ENCODE data around the gene MAPK10. TPM values are rescaled to one million over a fixed set of nuclear protein-coding genes. Genes with fewer than 3 reads are reported as not detected.

Gene MAPK10
- total and polyA plus RNA-seq, 2 experiments from 2014 or later: 3.6 to 8.1 TPM

DNA sequence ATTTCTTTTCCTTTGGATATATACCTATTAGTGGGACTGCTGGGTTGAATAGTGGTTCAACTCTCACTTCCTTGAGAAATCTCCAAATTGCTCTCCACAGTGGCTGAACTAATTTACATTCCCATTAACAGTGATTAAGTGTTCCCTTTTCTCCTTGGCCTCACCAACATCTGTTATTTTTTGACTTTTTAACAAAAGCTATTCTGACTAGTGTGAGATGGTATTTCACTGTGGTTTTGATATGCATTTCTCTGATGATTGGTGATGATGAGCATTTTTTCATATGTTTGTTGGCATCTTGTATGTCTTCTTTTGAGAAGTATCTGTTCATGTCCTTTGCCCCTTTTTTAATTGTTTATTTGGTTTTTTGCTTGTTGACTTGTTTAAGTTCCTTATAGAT lies 413.0 kb downstream of the MAPK10 start:
- H3K4me1 ChIP-seq (ENCODE audit: insufficient read depth): no peaks in the 10 kb centered on the region
- H3K4me3 ChIP-seq: no peak overlapping the region
- H3K79me2 ChIP-seq (replicated peaks; ENCODE audit: insufficient read depth): no peaks in the 10 kb centered on the region
- H3K36me3 ChIP-seq (ENCODE audit: insufficient read depth): no peaks in the 10 kb centered on the region
- H3K4me1 Mint-ChIP-seq: no peaks in the 10 kb centered on the region
- H3K4me2 ChIP-seq: no peak overlapping the region
- no peaks in the 10 kb centered on the region for H3K36me3 Mint-ChIP-seq (ENCODE audit: low read depth)
- peaks cover 1% of the 10 kb centered on the region for H3K27me3 Mint-ChIP-seq (ENCODE audit: insufficient read depth, low read depth, poor library complexity)
- DNase-seq (ENCODE audit: low spot score) (no peak), ATAC-seq (no peak)
- H3K27ac ChIP-seq (ENCODE audit: low read depth): no peak overlapping the region
- H3K27me3 ChIP-seq (ENCODE audit: insufficient read depth): no peaks in the 10 kb centered on the region
- H4K20me1 ChIP-seq (replicated peaks; ENCODE audit: insufficient read depth): no peaks in the 10 kb centered on the region
- H3K9me2 ChIP-seq (ENCODE audit: insufficient read depth): no peaks in the 10 kb centered on the region
- H3K4me3 Mint-ChIP-seq: no peak overlapping the region
- H3F3A ChIP-seq (replicated peaks; ENCODE audit: low read depth): no peaks in the 10 kb centered on the region
- H3K27ac Mint-ChIP-seq: no peak overlapping the region
- no peaks in the 10 kb centered on the region for H3K9me3 Mint-ChIP-seq
- H2AFZ ChIP-seq: no peak overlapping the region
- no peak for TF ChIP-seq ZNF331 (CRISPR knock-in tag; IDR thresholded peaks at IDR 0.05; ENCODE audit: low read depth)

DNA sequence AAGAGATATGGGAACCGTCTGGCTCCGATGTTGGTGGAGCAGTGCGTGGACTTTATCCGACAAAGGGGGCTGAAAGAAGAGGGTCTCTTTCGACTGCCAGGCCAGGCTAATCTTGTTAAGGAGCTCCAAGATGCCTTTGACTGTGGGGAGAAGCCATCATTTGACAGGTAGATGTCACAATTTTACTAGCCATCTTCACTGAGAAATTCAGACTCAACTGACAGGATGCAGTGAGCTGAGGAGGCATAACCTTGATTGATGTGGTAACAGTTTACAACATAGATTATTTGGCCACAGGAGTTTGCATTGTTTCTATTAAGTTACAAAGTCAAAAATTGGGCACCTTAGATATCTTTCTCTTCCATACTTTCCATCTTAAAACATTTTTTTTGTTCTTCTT lies 417.7 kb downstream of the MAPK10 start:
- H4K20me1 ChIP-seq (replicated peaks; ENCODE audit: insufficient read depth): no peaks in the 10 kb centered on the region
- no peak for TF ChIP-seq POLR2AphosphoS5 (IDR thresholded peaks at IDR 0.05; ENCODE audit: low read depth)
- H3K4me1 Mint-ChIP-seq: no peaks in the 10 kb centered on the region
- H3K9me2 ChIP-seq (ENCODE audit: insufficient read depth): no peaks in the 10 kb centered on the region
- DNase-seq (ENCODE audit: low spot score) (no peak), ATAC-seq (no peak)
- H3K27me3 Mint-ChIP-seq (ENCODE audit: insufficient read depth, low read depth, poor library complexity): peaks cover 1% of the 10 kb centered on the region
- no peaks in the 10 kb centered on the region for H3K27me3 ChIP-seq (ENCODE audit: insufficient read depth)
- no peaks in the 10 kb centered on the region for H3K36me3 ChIP-seq (ENCODE audit: insufficient read depth)
- 0 out of 2 replicates have a peak overlapping the region, but pooled peaks have one; percentile 45 for H2AFZ ChIP-seq
- no peaks in the 10 kb centered on the region for H3K4me1 ChIP-seq (ENCODE audit: insufficient read depth)
- no peak overlapping the region for H3K4me3 Mint-ChIP-seq
- H3K79me2 ChIP-seq (replicated peaks; ENCODE audit: insufficient read depth): no peaks in the 10 kb centered on the region
- H3K4me3 ChIP-seq: no peak overlapping the region
- no peaks in the 10 kb centered on the region for H3K36me3 Mint-ChIP-seq (ENCODE audit: low read depth)
- H3K4me2 ChIP-seq: no peak overlapping the region
- H3K9me3 Mint-ChIP-seq: no peaks in the 10 kb centered on the region
- no peak overlapping the region for H3K27ac ChIP-seq (ENCODE audit: low read depth)
- H3F3A ChIP-seq (replicated peaks; ENCODE audit: low read depth): no peaks in the 10 kb centered on the region
- no peak overlapping the region for H3K27ac Mint-ChIP-seq

DNA sequence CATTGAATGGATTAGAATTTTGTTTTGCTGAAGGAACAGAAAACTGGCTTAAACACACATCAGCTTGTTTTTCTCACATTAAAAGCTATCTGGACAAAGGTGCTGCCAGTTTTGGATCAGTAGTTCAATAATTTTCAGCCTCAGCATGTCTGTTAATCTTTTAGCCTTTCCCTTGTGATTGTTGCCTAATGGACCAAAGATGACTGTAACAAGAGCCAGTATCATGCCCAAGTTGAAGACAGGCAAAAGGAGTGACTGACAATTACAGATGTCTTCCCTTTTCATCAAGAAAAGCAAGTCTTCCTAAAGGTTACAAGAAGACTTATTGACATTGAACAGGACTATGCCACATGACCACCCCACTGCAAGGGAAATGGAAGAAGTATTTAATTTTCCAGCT lies 419.7 kb downstream of the MAPK10 start:
- no peaks in the 10 kb centered on the region for H3K9me2 ChIP-seq (ENCODE audit: insufficient read depth)
- Mint-ChIP-seq H3K9me3 (no peaks in the 10 kb centered on the region), H3K27me3 (ENCODE audit: insufficient read depth, low read depth, poor library complexity) (peaks cover 1% of the 10 kb centered on the region), H3K27ac (no peak overlapping the region), H3K36me3 (ENCODE audit: low read depth) (no peaks in the 10 kb centered on the region), H3K4me3 (no peak overlapping the region), H3K4me1 (no peaks in the 10 kb centered on the region)
- H3K4me3 ChIP-seq: no peak overlapping the region
- H2AFZ ChIP-seq: 0 out of 2 replicates have a peak overlapping the region, but pooled peaks have one; percentile 3
- H3K4me2 ChIP-seq: no peak overlapping the region
- H3K27me3 ChIP-seq (ENCODE audit: insufficient read depth): no peaks in the 10 kb centered on the region
- H3F3A ChIP-seq (replicated peaks; ENCODE audit: low read depth): no peaks in the 10 kb centered on the region
- no peak for DNase-seq (ENCODE audit: low spot score)
- no peak for ATAC-seq
- H3K79me2 ChIP-seq (replicated peaks; ENCODE audit: insufficient read depth): no peaks in the 10 kb centered on the region
- TF ChIP-seq, protein P1, sequence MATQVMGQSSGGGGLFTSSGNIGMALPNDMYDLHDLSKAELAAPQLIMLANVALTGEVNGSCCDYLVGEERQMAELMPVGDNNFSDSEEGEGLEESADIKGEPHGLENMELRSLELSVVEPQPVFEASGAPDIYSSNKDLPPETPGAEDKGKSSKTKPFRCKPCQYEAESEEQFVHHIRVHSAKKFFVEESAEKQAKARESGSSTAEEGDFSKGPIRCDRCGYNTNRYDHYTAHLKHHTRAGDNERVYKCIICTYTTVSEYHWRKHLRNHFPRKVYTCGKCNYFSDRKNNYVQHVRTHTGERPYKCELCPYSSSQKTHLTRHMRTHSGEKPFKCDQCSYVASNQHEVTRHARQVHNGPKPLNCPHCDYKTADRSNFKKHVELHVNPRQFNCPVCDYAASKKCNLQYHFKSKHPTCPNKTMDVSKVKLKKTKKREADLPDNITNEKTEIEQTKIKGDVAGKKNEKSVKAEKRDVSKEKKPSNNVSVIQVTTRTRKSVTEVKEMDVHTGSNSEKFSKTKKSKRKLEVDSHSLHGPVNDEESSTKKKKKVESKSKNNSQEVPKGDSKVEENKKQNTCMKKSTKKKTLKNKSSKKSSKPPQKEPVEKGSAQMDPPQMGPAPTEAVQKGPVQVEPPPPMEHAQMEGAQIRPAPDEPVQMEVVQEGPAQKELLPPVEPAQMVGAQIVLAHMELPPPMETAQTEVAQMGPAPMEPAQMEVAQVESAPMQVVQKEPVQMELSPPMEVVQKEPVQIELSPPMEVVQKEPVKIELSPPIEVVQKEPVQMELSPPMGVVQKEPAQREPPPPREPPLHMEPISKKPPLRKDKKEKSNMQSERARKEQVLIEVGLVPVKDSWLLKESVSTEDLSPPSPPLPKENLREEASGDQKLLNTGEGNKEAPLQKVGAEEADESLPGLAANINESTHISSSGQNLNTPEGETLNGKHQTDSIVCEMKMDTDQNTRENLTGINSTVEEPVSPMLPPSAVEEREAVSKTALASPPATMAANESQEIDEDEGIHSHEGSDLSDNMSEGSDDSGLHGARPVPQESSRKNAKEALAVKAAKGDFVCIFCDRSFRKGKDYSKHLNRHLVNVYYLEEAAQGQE (IDR thresholded peaks at IDR 0.05; ENCODE audit: unreplicated experiment): no peak
- TF ChIP-seq POLR2AphosphoS5 (IDR thresholded peaks at IDR 0.05; ENCODE audit: low read depth): no peak
- TF ChIP-seq, protein P2, sequence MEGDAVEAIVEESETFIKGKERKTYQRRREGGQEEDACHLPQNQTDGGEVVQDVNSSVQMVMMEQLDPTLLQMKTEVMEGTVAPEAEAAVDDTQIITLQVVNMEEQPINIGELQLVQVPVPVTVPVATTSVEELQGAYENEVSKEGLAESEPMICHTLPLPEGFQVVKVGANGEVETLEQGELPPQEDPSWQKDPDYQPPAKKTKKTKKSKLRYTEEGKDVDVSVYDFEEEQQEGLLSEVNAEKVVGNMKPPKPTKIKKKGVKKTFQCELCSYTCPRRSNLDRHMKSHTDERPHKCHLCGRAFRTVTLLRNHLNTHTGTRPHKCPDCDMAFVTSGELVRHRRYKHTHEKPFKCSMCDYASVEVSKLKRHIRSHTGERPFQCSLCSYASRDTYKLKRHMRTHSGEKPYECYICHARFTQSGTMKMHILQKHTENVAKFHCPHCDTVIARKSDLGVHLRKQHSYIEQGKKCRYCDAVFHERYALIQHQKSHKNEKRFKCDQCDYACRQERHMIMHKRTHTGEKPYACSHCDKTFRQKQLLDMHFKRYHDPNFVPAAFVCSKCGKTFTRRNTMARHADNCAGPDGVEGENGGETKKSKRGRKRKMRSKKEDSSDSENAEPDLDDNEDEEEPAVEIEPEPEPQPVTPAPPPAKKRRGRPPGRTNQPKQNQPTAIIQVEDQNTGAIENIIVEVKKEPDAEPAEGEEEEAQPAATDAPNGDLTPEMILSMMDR (conservative IDR thresholded peaks at IDR 0.05; ENCODE audit: low read depth in 2 of 2): no peak
- no peak for TF ChIP-seq EZH2 (IDR thresholded peaks at IDR 0.05; ENCODE audit: low read depth, unreplicated experiment)
- TF ChIP-seq JUNB (IDR thresholded peaks at IDR 0.05; ENCODE audit: unreplicated experiment): no peak
- no peak for TF ChIP-seq ZNF331 (CRISPR knock-in tag; IDR thresholded peaks at IDR 0.05; ENCODE audit: low read depth)
- TF ChIP-seq EZH2phosphoT487 (IDR thresholded peaks at IDR 0.05; ENCODE audit: unreplicated experiment): no peak
- TF ChIP-seq, protein P3, sequence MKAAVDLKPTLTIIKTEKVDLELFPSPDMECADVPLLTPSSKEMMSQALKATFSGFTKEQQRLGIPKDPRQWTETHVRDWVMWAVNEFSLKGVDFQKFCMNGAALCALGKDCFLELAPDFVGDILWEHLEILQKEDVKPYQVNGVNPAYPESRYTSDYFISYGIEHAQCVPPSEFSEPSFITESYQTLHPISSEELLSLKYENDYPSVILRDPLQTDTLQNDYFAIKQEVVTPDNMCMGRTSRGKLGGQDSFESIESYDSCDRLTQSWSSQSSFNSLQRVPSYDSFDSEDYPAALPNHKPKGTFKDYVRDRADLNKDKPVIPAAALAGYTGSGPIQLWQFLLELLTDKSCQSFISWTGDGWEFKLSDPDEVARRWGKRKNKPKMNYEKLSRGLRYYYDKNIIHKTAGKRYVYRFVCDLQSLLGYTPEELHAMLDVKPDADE (IDR thresholded peaks at IDR 0.05): no peak
- no peaks in the 10 kb centered on the region for H3K36me3 ChIP-seq (ENCODE audit: insufficient read depth)
- no peaks in the 10 kb centered on the region for H4K20me1 ChIP-seq (replicated peaks; ENCODE audit: insufficient read depth)
- H3K4me1 ChIP-seq (ENCODE audit: insufficient read depth): no peaks in the 10 kb centered on the region
- H3K27ac ChIP-seq (ENCODE audit: low read depth): no peak overlapping the region

All from GM23338 (cell line).